HCT116 (cell line): Measurements from ENCODE around the gene BTC. TPM values are rescaled to one million over a fixed set of nuclear protein-coding genes. Genes with fewer than 3 reads are reported as not detected.
"Not testable (repeated sequence)": the region's sequence is repeated elsewhere in the genome, so short reads cannot be mapped to it uniquely, and the experiment has no call there.

Experiments
- ATAC-seq: fragments of 200-7000 bp; cut with Tn5 transposase; 2 replicates; pipeline ENCODE4 v1.9.1; 2020; ENCODE audit warnings: mild to moderate bottlenecking, moderate library complexity
- BruUV-seq: library from RNA; stranded (reverse); fragments of 400-500 nt; replicated peaks from 2 replicates; lab custom pipeline; 2021; lab: Mats Ljungman, UMichigan
- CTCF ChIA-PET: fragments of 300-600 bp; sonication (Branson Sonifier 250); formaldehyde crosslinking; loops from one replicate; lab custom pipeline; 2021; ENCODE audit warnings: antibody characterized with exemption; lab: Charles Lee
- POLR2A ChIA-PET: fragments of 300-600, 350-600 bp; sonication (Branson Sonifier 250); formaldehyde crosslinking; loops from one replicate; lab custom pipeline; 2021; ENCODE audit warnings: antibody characterized with exemption; lab: Charles Lee
- RAD21 ChIA-PET, 2 experiments: fragments of 300-600 bp; sonication (Branson Sonifier 250); formaldehyde crosslinking; loops; one replicate each; lab custom pipeline; 2023; ENCODE audit warnings: low total read pairs in 2 of 2; ENCODE audit not compliant: uncharacterized antibody in 2 of 2, unreplicated experiment in 2 of 2, low non-redundant PET in 1 of 2; lab: Charles Lee
- DNase-seq: peaks from one replicate; pipeline ENCODE4 v3.0.0-alpha.2; 2010; ENCODE audit warnings: low read depth, low spot score
- H2AFZ ChIP-seq: fragments of 200-600 bp; shearing (Covaris generic), sonication (generic); 2 replicates; pipeline ENCODE4 v1.6.1; 2017; ENCODE audit warnings: low read depth, mixed run types, mixed read lengths, antibody characterized with exemption, low read length; ENCODE audit not compliant: poor library complexity, severe bottlenecking
- H3K27ac ChIP-seq: 2 replicates; pipeline ENCODE4 v1.5.1; 2012; ENCODE audit warnings: low read depth, low read length
- H3K27me3 ChIP-seq: fragments of 200-600 bp; sonication (generic); 2 replicates; pipeline ENCODE4 v1.6.1; 2016; ENCODE audit warnings: mixed run types, low read length, mixed read lengths; ENCODE audit not compliant: insufficient read depth
- H3K36me3 ChIP-seq, 2 experiments: fragments of 200-500 bp in 1 of 2; fragments of 200-600 bp in 1 of 2; sonication (Bioruptor generic) in 1 of 2; sonication (generic) in 1 of 2; 2 replicates each; pipeline versions ENCODE4 v1.5.1 to v1.6.1; 2014 to 2016; ENCODE audit warnings: low read length in 2 of 2, inconsistent platforms in 1 of 2, mixed read lengths in 1 of 2, mixed run types in 1 of 2; ENCODE audit not compliant: insufficient read depth in 2 of 2, control insufficient read depth in 1 of 2
- H3K4me1 ChIP-seq, 2 experiments: fragments of 200-600 bp in 1 of 2; sonication (generic) in 1 of 2; 2 replicates each; pipeline versions ENCODE4 v1.5.1 to v1.6.1; 2012 to 2017; ENCODE audit warnings: low read length in 2 of 2, inconsistent platforms in 1 of 2, mild to moderate bottlenecking in 1 of 2, mixed read lengths in 1 of 2, mixed run types in 1 of 2, moderate library complexity in 1 of 2; ENCODE audit not compliant: insufficient read depth in 2 of 2, control insufficient read depth in 1 of 2
- H3K4me2 ChIP-seq: fragments of 200-600 bp; sonication (generic); 2 replicates; pipeline ENCODE4 v1.6.1; 2017; ENCODE audit warnings: mixed run types, low read length, mixed read lengths
- H3K4me3 ChIP-seq, 2 experiments: fragments of 200-600 bp in 1 of 2; sonication (generic) in 1 of 2; replicated peaks in 1 of 2; 2 replicates each; pipeline ENCODE4 v1.5.1; 2011 to 2016; ENCODE audit warnings: low read length in 2 of 2, control low read depth in 1 of 2, low read depth in 1 of 2, mild to moderate bottlenecking in 1 of 2, mixed read lengths in 1 of 2, mixed run types in 1 of 2
- H3K79me2 ChIP-seq: fragments of 200-600 bp; sonication (generic); 2 replicates; pipeline ENCODE4 v1.6.1; 2017; ENCODE audit warnings: mild to moderate bottlenecking, mixed run types, low read length, moderate library complexity, mixed read lengths; ENCODE audit not compliant: insufficient read depth
- H3K9ac ChIP-seq: fragments of 200-600 bp; sonication (generic); 2 replicates; pipeline ENCODE4 v1.6.1; 2016; ENCODE audit warnings: low read length, mixed read lengths
- H3K9me2 ChIP-seq: fragments of 200-600 bp; sonication (generic), shearing (Covaris generic); 2 replicates; pipeline ENCODE4 v1.6.1; 2017; ENCODE audit warnings: mixed run types, mild to moderate bottlenecking, moderate library complexity; ENCODE audit not compliant: insufficient read depth
- H3K9me3 ChIP-seq, 2 experiments: fragments of 200-500 bp in 1 of 2; fragments of 200-600 bp in 1 of 2; sonication (Bioruptor generic) in 1 of 2; sonication (generic) in 1 of 2; 2 replicates each; pipeline ENCODE4 v1.6.1; 2014 to 2017; ENCODE audit warnings: low read length in 2 of 2, mixed read lengths in 2 of 2, inconsistent platforms in 1 of 2, low read depth in 1 of 2, mild to moderate bottlenecking in 1 of 2, mixed run types in 1 of 2, moderate library complexity in 1 of 2; ENCODE audit not compliant: control insufficient read depth in 1 of 2, insufficient read depth in 1 of 2
- H4K20me1 ChIP-seq: fragments of 200-600 bp; sonication (generic), shearing (Covaris generic); 2 replicates; pipeline ENCODE4 v1.6.1; 2017; ENCODE audit warnings: mixed run types, mild to moderate bottlenecking, moderate library complexity; ENCODE audit not compliant: insufficient read depth
- CEBPB ChIP-seq: IDR thresholded peaks from 2 replicates; pipeline ENCODE4 v1.6.1; 2012; ENCODE audit warnings: low read depth
- EGR1 ChIP-seq: IDR thresholded peaks from 2 replicates; pipeline ENCODE4 v1.6.1; 2012; ENCODE audit warnings: low read depth
- JUND ChIP-seq: IDR thresholded peaks from 2 replicates; pipeline ENCODE4 v1.6.1; 2012
- POLR2AphosphoS5 ChIP-seq: IDR thresholded peaks from 2 replicates; pipeline ENCODE4 v1.6.1; 2011; ENCODE audit warnings: mild to moderate bottlenecking, low read depth, low read length, moderate library complexity
- REST ChIP-seq: IDR thresholded peaks from 2 replicates; pipeline ENCODE4 v1.6.1; 2012; ENCODE audit warnings: low read depth
- SP1 ChIP-seq: IDR thresholded peaks from 2 replicates; pipeline ENCODE4 v1.6.1; 2012; ENCODE audit warnings: low read depth
- ZFX ChIP-seq: fragments of 450-650 bp; IDR thresholded peaks from 2 replicates; pipeline ENCODE4 v1.6.1; 2017
- intact Hi-C: fragments of 100-400 bp; cut with micrococcal nuclease; formaldehyde crosslinking; loops from 2 replicates; pipeline ENCODE4 v1.10.0; 2022
- total RNA-seq: library from RNA; stranded (reverse); gene quantifications from one replicate; pipeline ENCODE4 v1.2.1, GENCODE V29; 2021; ENCODE audit not compliant: unreplicated experiment

The BTC gene
- total RNA-seq, 1 experiment from 2014 or later = 4.5 TPM

- H3K9ac ChIP-seq = no peak overlapping the region
- H3K9me2 ChIP-seq = no peaks in the 10 kb centered on the region
- RAD21 ChIA-PET = no interaction called here
- ATAC-seq = no peak
- H3K36me3 ChIP-seq = no peaks in the 10 kb centered on the region
- no peak overlapping the region for H3K4me3 ChIP-seq
- POLR2A ChIA-PET = no interaction called here
- no peaks in the 10 kb centered on the region for H3K27me3 ChIP-seq
- no peak overlapping the region for H3K4me2 ChIP-seq
- no peaks in the 10 kb centered on the region for H3K9me3 ChIP-seq
- BruUV-seq = no TSS peak
- CTCF ChIA-PET = no interaction called here
- intact Hi-C loops = no loop called here
- no peaks in the 10 kb centered on the region for H3K79me2 ChIP-seq
- DNase-seq = no peak
- no peaks in the 10 kb centered on the region for H3K4me1 ChIP-seq
- no peak overlapping the region for H3K27ac ChIP-seq
- no peak overlapping the region for H2AFZ ChIP-seq
- TF ChIP-seq JUND (no peak), SP1 (no peak), POLR2AphosphoS5 (no peak), REST (no peak)
- no peaks in the 10 kb centered on the region for H4K20me1 ChIP-seq
Observed at GRCh38 chr4:74715706-74716435, 78.5 kb downstream of the BTC start.

GRCh38 chr4:74714611-74715130 lies 79.7 kb downstream of the BTC start:
- no peaks in the 10 kb centered on the region for H3K27me3 ChIP-seq
- no peak overlapping the region for H3K4me3 ChIP-seq
- ChIA-PET POLR2A (no interaction called here), CTCF (no interaction called here), RAD21 (no interaction called here)
- H3K4me2 ChIP-seq = no peak overlapping the region
- H3K36me3 ChIP-seq = no peaks in the 10 kb centered on the region
- no peak overlapping the region for H2AFZ ChIP-seq
- no peaks in the 10 kb centered on the region for H3K9me2 ChIP-seq
- H3K4me1 ChIP-seq = no peaks in the 10 kb centered on the region
- BruUV-seq = no TSS peak
- TF ChIP-seq ZFX = no peak
- TF ChIP-seq CEBPB = no peak
- no peak for TF ChIP-seq EGR1
- no peak overlapping the region for H3K9ac ChIP-seq
- DNase-seq (no peak), ATAC-seq (no peak)
- intact Hi-C loops = no loop called here
- H3K9me3 ChIP-seq = no peaks in the 10 kb centered on the region
- H4K20me1 ChIP-seq = no peaks in the 10 kb centered on the region
- no peaks in the 10 kb centered on the region for H3K79me2 ChIP-seq
- H3K27ac ChIP-seq = no peak overlapping the region

- POLR2A ChIA-PET, H3K79me2 ChIP-seq, intact Hi-C loops, H2AFZ ChIP-seq, H3K27me3 ChIP-seq, H3K4me1 ChIP-seq, H3K27ac ChIP-seq, ATAC-seq, H3K36me3 ChIP-seq, H3K4me2 ChIP-seq, RAD21 ChIA-PET, H3K9me2 ChIP-seq, H3K4me3 ChIP-seq, H3K9ac ChIP-seq, CTCF ChIA-PET, H3K9me3 ChIP-seq, DNase-seq, BruUV-seq, H4K20me1 ChIP-seq: not testable (repeated sequence)
Observed at GRCh38 chr4:74708135-74708534, 86.2 kb downstream of the BTC start.
